Activated CD8-positive, alpha-beta T cell treated with anti-CD3 and anti-CD28 coated beads for 36 hours (primary cell): ENCODE data around the gene YWHAH. TPM values are rescaled to one million over a fixed set of nuclear protein-coding genes. Genes with fewer than 3 reads are reported as not detected.
"Not testable (repeated sequence)": the region's sequence is repeated elsewhere in the genome, so short reads cannot be mapped to it uniquely, and the experiment has no call there.

Experiments used
- ATAC-seq: fragments of 200-7000 bp; cut with Tn5 transposase; one replicate; pipeline ENCODE4 v1.10.0; 2021; ENCODE audit warnings: mild to moderate bottlenecking, moderate library complexity
- CTCF ChIA-PET: fragments of 350-600 bp; sonication (Branson Sonifier 250); formaldehyde crosslinking; loops from one replicate; lab custom pipeline; 2021; ENCODE audit warnings: antibody characterized with exemption; lab: Charles Lee
- POLR2A ChIA-PET: fragments of 350-600 bp; sonication (Branson Sonifier 250); formaldehyde crosslinking; loops from one replicate; lab custom pipeline; 2021; ENCODE audit warnings: antibody characterized with exemption; lab: Charles Lee
- DNase-seq: peaks from one replicate; pipeline ENCODE4 v3.0.0-alpha.2; 2020
- H3K27ac Mint-ChIP-seq: one replicate; pipeline ENCODE4 v1.8.0; 2021; ENCODE audit warnings: mild to moderate bottlenecking, mixed read lengths
- H3K27me3 Mint-ChIP-seq: one replicate; pipeline ENCODE4 v1.8.0; 2021; ENCODE audit warnings: mixed read lengths
- H3K36me3 Mint-ChIP-seq: one replicate; pipeline ENCODE4 v1.8.0; 2021; ENCODE audit warnings: low read depth, mixed read lengths
- H3K4me1 Mint-ChIP-seq: one replicate; pipeline ENCODE4 v1.8.0; 2021; ENCODE audit warnings: low read depth, mixed read lengths
- H3K4me3 Mint-ChIP-seq: one replicate; pipeline ENCODE4 v1.8.0; 2021; ENCODE audit warnings: mild to moderate bottlenecking, moderate library complexity, mixed read lengths
- H3K9me3 Mint-ChIP-seq: one replicate; pipeline ENCODE4 v1.8.0; 2021; ENCODE audit warnings: mixed read lengths
- CTCF ChIP-seq: fragments of 200-600 bp; IDR thresholded peaks from one replicate; pipeline ENCODE4 v1.8.0; 2022; ENCODE audit warnings: antibody characterized with exemption, mild to moderate bottlenecking
- intact Hi-C: fragments of 100-400 bp; cut with micrococcal nuclease; formaldehyde crosslinking; loops from one replicate; pipeline ENCODE4 v1.10.0; 2022
- total RNA-seq, 2 experiments: library from RNA; stranded (reverse); gene quantifications; one replicate each; pipeline ENCODE4 v1.2.3, GENCODE V29; 2021

YWHAH gene
- total RNA-seq, 2 experiments from 2014 or later: 123 to 126 TPM

GRCh38 chr22:31977939-31978338, 33.6 kb downstream of the YWHAH start:
- no peak overlapping the region for H3K27ac Mint-ChIP-seq
- ChIA-PET POLR2A (no interaction called here), CTCF (interaction anchor here (0.6 to 5.8 kb wide), 29 partner anchors 7 to 505 kb away, joined by 3 to 75 read pairs (median 4); no protein-coding TSS in a partner anchor)
- no peak for TF ChIP-seq CTCF
- no peaks in the 10 kb centered on the region for H3K9me3 Mint-ChIP-seq
- intact Hi-C loops: loop anchor here (5.0 kb wide), 1 partner anchor 104 kb away; no protein-coding TSS in a partner anchor
- H3K4me1 Mint-ChIP-seq: peaks cover 2% of the 10 kb centered on the region
- peaks cover 1% of the 10 kb centered on the region for H3K27me3 Mint-ChIP-seq
- H3K4me3 Mint-ChIP-seq: no peak overlapping the region
- no peak for DNase-seq
- H3K36me3 Mint-ChIP-seq: no peaks in the 10 kb centered on the region
- no peak for ATAC-seq

GRCh38 chr22:31980628-31981027, 36.3 kb downstream of the YWHAH start:
- POLR2A ChIA-PET: no interaction called here
- Mint-ChIP-seq H3K27ac (no peak overlapping the region), H3K4me1 (peaks cover 2% of the 10 kb centered on the region), H3K36me3 (no peaks in the 10 kb centered on the region), H3K4me3 (no peak overlapping the region), H3K27me3 (peaks cover 1% of the 10 kb centered on the region), H3K9me3 (no peaks in the 10 kb centered on the region)
- CTCF ChIA-PET: interaction anchor here (0.7 to 2.3 kb wide), 2 partner anchors 11 to 285 kb away, joined by 3 to 7 read pairs; no protein-coding TSS in a partner anchor
- intact Hi-C loops: no loop called here
- no peak for DNase-seq
- TF ChIP-seq CTCF: no peak
- ATAC-seq: no peak

GRCh38 chr22:31981976-31982375, 37.6 kb downstream of the YWHAH start:
- H3K27ac Mint-ChIP-seq, H3K4me3 Mint-ChIP-seq, H3K36me3 Mint-ChIP-seq, H3K4me1 Mint-ChIP-seq, intact Hi-C loops, CTCF ChIA-PET, POLR2A ChIA-PET, H3K9me3 Mint-ChIP-seq, DNase-seq, H3K27me3 Mint-ChIP-seq, ATAC-seq: not testable (repeated sequence)

- Mint-ChIP-seq H3K4me3 (no peak overlapping the region), H3K4me1 (no peaks in the 10 kb centered on the region), H3K27me3 (peaks cover 6% of the 10 kb centered on the region), H3K9me3 (no peaks in the 10 kb centered on the region), H3K27ac (no peak overlapping the region), H3K36me3 (no peaks in the 10 kb centered on the region)
- DNase-seq (no peak), ATAC-seq (no peak)
- POLR2A ChIA-PET: no interaction called here
- no peak for TF ChIP-seq CTCF
- CTCF ChIA-PET: interaction anchor here (2.3 kb wide), 1 partner anchor 13 kb away, joined by 9 read pairs; no protein-coding TSS in a partner anchor
- intact Hi-C loops: no loop called here
These were observed 39.7 kb downstream of the YWHAH start for GRCh38 chr22:31983911-31984656.

GRCh38 chr22:31987218-31987617, 42.9 kb downstream of the YWHAH start:
- no peak overlapping the region for H3K27ac Mint-ChIP-seq
- CTCF ChIA-PET: no interaction called here
- H3K36me3 Mint-ChIP-seq: no peaks in the 10 kb centered on the region
- no peaks in the 10 kb centered on the region for H3K4me1 Mint-ChIP-seq
- H3K4me3 Mint-ChIP-seq: no peak overlapping the region
- DNase-seq (no peak), ATAC-seq (no peak)
- no peak for TF ChIP-seq CTCF
- peaks cover 8% of the 10 kb centered on the region for H3K27me3 Mint-ChIP-seq
- no peaks in the 10 kb centered on the region for H3K9me3 Mint-ChIP-seq
- intact Hi-C loops: no loop called here
- POLR2A ChIA-PET: no interaction called here
